ENCODE data around the gene ATF6.
A peak's percentile ranks its signal among the peaks of the same experiment; 100 is the strongest.

The ATF6 gene

GRCh38 chr1:161944381-161944780 is 178.3 kb downstream of the ATF6 start:
- no peak for DNase-seq

- DNase-seq, result no peak
Measured at GRCh38 chr1:161945306-161946060, 179.4 kb downstream of the ATF6 start.

- DNase-seq, result no peak
Measured at GRCh38 chr1:161946071-161946987, 180.2 kb downstream of the ATF6 start.

GRCh38 chr1:161948435-161948834 is 182.3 kb downstream of the ATF6 start:
- no peak for DNase-seq

GRCh38 chr1:161949548-161949947 is 183.4 kb downstream of the ATF6 start:
- no peak for DNase-seq

- no peak for DNase-seq
Measured at GRCh38 chr1:161950377-161950776, 184.3 kb downstream of the ATF6 start.

- DNase-seq, result no peak
Measured at GRCh38 chr1:161951646-161952045, 185.5 kb downstream of the ATF6 start.

GRCh38 chr1:161952607-161953172 is 186.6 kb downstream of the ATF6 start:
- DNase-seq, result no peak

- DNase-seq, result no peak
Measured at GRCh38 chr1:161953256-161953920, 187.3 kb downstream of the ATF6 start.

GRCh38 chr1:161954050-161954449 is 187.9 kb downstream of the ATF6 start:
- no peak for DNase-seq

- DNase-seq, result no peak
Measured at GRCh38 chr1:161954466-161954865, 188.3 kb downstream of the ATF6 start.

GRCh38 chr1:161955606-161956005 is 189.5 kb downstream of the ATF6 start:
- DNase-seq, result no peak

- DNase-seq, result no peak
Measured at GRCh38 chr1:161956097-161956496, 190.0 kb downstream of the ATF6 start.

- DNase-seq, result no peak
Measured at GRCh38 chr1:161956930-161957329, 190.8 kb downstream of the ATF6 start.

GRCh38 chr1:161958425-161958824 is 192.3 kb downstream of the ATF6 start:
- DNase-seq, result no peak

GRCh38 chr1:161962091-161962887 is 196.2 kb downstream of the ATF6 start:
- DNase-seq, result peak in 1 of 2 donors; percentile 17

- no peak for DNase-seq
Measured at GRCh38 chr1:161966067-161966466, 199.9 kb downstream of the ATF6 start.

- no peak for DNase-seq
Measured at GRCh38 chr1:161970036-161970435, 203.9 kb downstream of the ATF6 start.

GRCh38 chr1:161970633-161971032 is 204.5 kb downstream of the ATF6 start:
- no peak for DNase-seq

- DNase-seq, result no peak
Measured at GRCh38 chr1:161972828-161973227, 206.7 kb downstream of the ATF6 start.

GRCh38 chr1:161973924-161974845 is 208.1 kb downstream of the ATF6 start:
- DNase-seq, result no peak

Data from CD4-positive, alpha-beta T cell treated with Interleukin-1 beta for 1 hour (primary cell).